ENCODE results near the gene CMTM6. TPM values are rescaled to one million over a fixed set of nuclear protein-coding genes. Genes with fewer than 3 reads are reported as not detected.

Gene CMTM6, protein sequence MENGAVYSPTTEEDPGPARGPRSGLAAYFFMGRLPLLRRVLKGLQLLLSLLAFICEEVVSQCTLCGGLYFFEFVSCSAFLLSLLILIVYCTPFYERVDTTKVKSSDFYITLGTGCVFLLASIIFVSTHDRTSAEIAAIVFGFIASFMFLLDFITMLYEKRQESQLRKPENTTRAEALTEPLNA
- 10 to 100 TPM in 7 of 10 donors, 1 to 10 TPM in 3; 8.5 to 23.8 (median 11.6) TPM for total RNA-seq
- 1 to 10 TPM; 8.5 to 9.4 TPM for polyA plus RNA-seq
- long read RNA-seq, donor 1, transcript CMTM6-201 (4 exons, 3,863 nt): major isoform, 23 of 24 reads
- long read RNA-seq, donor 1, partial matches to known transcripts: 0 of 24 reads
- long read RNA-seq, donor 1, other reads (novel, unspliced or antisense): 1 of 24 reads
- long read RNA-seq, donor 2, transcript CMTM6-201 (4 exons, 3,863 nt): major isoform, 26 of 27 reads
- long read RNA-seq, donor 2, partial matches to known transcripts: 0 of 27 reads
- long read RNA-seq, donor 2, other reads (novel, unspliced or antisense): 1 of 27 reads
- long read RNA-seq, donor 3, transcript CMTM6-201 (4 exons, 3,863 nt): major isoform, 114 of 130 reads
- long read RNA-seq, donor 3, partial matches to known transcripts: 1 of 130 reads
- long read RNA-seq, donor 3, other reads (novel, unspliced or antisense): 15 of 130 reads

DNA sequence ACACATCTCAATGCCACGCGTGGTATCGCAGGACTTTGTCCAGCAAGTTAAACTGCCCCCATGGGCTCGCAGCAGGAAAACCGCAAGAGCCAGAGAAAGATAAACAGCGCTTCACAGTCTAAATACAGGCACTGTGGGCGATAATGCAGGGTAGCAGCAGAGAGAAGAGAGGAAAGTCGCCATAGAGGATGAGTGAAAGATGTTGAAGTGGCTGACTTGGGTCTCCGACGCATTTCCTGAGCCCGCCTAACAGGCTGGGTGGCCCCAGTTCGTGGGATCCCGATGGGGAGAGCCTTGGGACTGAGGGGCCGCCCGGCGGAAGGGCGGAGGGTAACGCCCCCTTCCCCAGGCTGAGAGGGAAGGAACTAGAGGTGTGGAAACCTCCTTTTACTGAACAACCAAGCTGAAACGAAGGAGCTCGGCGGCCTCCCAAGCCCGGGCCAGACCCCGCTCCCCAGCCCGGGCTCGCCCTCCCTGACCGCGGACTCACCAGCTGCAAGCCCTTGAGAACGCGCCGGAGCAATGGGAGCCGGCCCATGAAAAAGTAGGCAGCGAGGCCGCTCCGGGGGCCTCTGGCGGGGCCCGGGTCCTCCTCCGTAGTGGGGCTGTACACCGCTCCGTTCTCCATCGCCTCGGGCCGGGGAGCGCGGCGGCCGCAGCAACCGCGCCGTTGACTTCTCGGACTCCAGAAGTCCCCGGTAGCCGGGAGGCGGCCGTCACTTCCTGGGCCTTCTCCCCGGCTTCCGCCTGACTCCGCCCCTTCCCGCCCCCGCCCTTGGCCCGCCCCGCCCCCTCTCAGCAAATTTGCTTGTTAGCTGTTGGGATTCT lies at the start of gene CMTM6:
CMTM6 (minus strand) TSS at position 735 of the 828 bp plus-strand sequence; CDS start at position 628, 107 bp downstream.
- TF ChIP-seq, protein P1, sequence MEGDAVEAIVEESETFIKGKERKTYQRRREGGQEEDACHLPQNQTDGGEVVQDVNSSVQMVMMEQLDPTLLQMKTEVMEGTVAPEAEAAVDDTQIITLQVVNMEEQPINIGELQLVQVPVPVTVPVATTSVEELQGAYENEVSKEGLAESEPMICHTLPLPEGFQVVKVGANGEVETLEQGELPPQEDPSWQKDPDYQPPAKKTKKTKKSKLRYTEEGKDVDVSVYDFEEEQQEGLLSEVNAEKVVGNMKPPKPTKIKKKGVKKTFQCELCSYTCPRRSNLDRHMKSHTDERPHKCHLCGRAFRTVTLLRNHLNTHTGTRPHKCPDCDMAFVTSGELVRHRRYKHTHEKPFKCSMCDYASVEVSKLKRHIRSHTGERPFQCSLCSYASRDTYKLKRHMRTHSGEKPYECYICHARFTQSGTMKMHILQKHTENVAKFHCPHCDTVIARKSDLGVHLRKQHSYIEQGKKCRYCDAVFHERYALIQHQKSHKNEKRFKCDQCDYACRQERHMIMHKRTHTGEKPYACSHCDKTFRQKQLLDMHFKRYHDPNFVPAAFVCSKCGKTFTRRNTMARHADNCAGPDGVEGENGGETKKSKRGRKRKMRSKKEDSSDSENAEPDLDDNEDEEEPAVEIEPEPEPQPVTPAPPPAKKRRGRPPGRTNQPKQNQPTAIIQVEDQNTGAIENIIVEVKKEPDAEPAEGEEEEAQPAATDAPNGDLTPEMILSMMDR (IDR thresholded peaks at IDR 0.05): no peak
- WGBS, 2 donors: 0% methylated on average over 55 to 61 of the region's 61 CpGs
- intact Hi-C loops (cut with DNase I): loop anchor here in 3 of 10 donors (10.0 kb wide), 1 partner anchor 72 kb away; the partner anchor contains the start of gene DYNC1LI1 (in 3 of the 3)
- Histone ChIP-seq H3K9me3 (no peaks in the 10 kb centered on the region), H3K27ac (peak within 1 kb of the TSS; percentile 75 to 99 (median 96)), H3K36me3 (peaks cover 0 to 12% (median 0%) of the 10 kb centered on the region in 9 donors), H3K4me3 (peak within 1 kb of the TSS; percentile 61 to 97 (median 84)), H3K4me1 (peaks cover 0 to 48% (median 19%) of the 10 kb centered on the region in 9 donors), H3K27me3 (no peaks in the 10 kb centered on the region)
- DNase-seq (peak; percentile 81 to 83), ATAC-seq (peak; percentile 94 to 97 (median 96))

DNA sequence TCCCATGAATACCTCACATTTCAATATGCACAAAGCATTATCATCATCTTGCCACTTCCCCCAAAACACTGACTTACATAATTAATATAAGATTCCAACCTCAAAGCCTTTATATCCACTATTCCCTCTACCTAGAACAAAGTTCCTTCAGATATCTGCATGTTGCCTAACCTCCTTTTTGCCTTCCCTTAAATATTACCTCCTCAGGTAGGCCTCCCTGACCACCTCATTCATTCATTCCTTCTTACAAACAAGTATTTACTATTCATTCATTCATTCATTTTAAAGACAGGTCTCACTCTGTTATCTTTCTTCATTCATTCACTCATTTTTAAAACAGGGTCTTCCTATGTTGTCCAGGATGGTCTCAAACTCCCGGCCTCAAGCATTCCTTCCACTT lies 49.4 kb upstream of the CMTM6 start:
- intact Hi-C loops (cut with DNase I): no loop called here

DNA sequence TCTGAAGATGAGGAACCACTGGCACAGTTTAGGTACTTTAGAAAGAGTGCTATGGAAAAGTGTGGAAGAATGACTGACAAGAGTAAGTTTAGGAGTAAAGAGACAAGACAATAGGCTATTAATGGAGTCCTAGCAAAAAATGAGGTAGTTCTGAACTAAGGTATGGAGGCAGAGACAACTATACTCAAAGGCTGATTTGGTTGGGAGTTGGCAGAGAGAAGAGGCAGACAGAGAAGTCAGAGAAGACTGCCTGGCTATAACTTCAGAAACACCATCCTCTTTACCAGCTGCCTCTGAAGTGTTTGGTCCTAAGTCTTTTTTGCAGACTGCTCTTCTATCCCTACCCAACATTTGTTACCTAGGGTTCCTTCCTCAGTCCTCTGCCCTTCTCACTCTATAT lies 48.8 kb upstream of the CMTM6 start:
- Histone ChIP-seq H3K27me3 (no peaks in the 10 kb centered on the region), H3K4me3 (no peak overlapping the region), H3K27ac (no peak overlapping the region), H3K4me1 (peaks cover 2 to 59% (median 30%) of the 10 kb centered on the region in 9 donors), H3K36me3 (no peaks in the 10 kb centered on the region), H3K9me3 (no peaks in the 10 kb centered on the region)
- DNase-seq (no peak), ATAC-seq (no peak)
- TF ChIP-seq, protein P1 (IDR thresholded peaks at IDR 0.05): no peak
- intact Hi-C loops (cut with DNase I): no loop called here

More for the DNA sequence above, 49.4 kb upstream of the CMTM6 start:
- H3K36me3 ChIP-seq: no peaks in the 10 kb centered on the region
- WGBS, 2 donors: 100% methylated on average over 1 of the region's 1 CpG
- no peak overlapping the region for H3K27ac ChIP-seq
- no peak overlapping the region for H3K4me3 ChIP-seq
- ATAC-seq: no peak
- H3K27me3 ChIP-seq: no peaks in the 10 kb centered on the region
- DNase-seq: no peak
- H3K9me3 ChIP-seq: no peaks in the 10 kb centered on the region
- peaks cover 2 to 64% (median 30%) of the 10 kb centered on the region in 9 donors for H3K4me1 ChIP-seq
- TF ChIP-seq, protein P1 (IDR thresholded peaks at IDR 0.05): no peak

DNA sequence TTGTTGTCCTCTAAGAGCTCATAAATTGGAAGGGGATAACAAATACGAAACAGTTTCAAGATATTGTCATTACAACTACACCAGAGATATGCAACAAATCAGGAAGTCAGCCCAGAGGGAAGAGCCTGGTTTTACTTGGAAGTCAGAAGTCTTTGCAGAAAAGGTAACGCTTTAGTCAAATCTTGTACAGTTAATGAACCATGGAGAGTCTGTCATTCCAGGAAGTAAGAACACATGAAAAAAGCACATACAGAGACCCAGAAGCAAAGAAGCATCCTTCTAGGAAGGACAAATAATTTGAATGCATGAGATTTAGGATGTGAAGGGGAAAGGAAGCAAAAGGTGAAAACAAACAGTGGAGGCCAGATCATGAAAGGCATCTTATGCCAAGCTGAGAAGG lies 48.4 kb upstream of the CMTM6 start:
- Histone ChIP-seq H3K27ac (no peak overlapping the region), H3K4me3 (no peak overlapping the region), H3K36me3 (peaks cover 0 to under 1% (median 0%) of the 10 kb centered on the region in 9 donors), H3K9me3 (no peaks in the 10 kb centered on the region), H3K4me1 (peaks cover 2 to 55% (median 28%) of the 10 kb centered on the region in 9 donors), H3K27me3 (no peaks in the 10 kb centered on the region)
- 67 to 68% methylated on average over 2 of the region's 2 CpGs for WGBS, 2 donors
- TF ChIP-seq, protein P1 (IDR thresholded peaks at IDR 0.05): no peak
- DNase-seq (no peak), ATAC-seq (no peak)
- intact Hi-C loops (cut with DNase I): no loop called here

All from heart right ventricle (tissue), 16 donors.